Activated CD4-positive, alpha-beta memory T cell treated with anti-CD3 and anti-CD28 coated beads for 36 hours (primary cell): ENCODE results near the gene DNM2. TPM values are rescaled to one million over a fixed set of nuclear protein-coding genes. Genes with fewer than 3 reads are reported as not detected.

Source experiments
- CTCF ChIA-PET: fragments of 350-600 bp; sonication (Branson Sonifier 250); formaldehyde crosslinking; loops from one replicate; lab custom pipeline; 2021; ENCODE audit warnings: antibody characterized with exemption, inconsistent platforms; lab: Charles Lee
- POLR2A ChIA-PET: fragments of 350-600 bp; sonication (Branson Sonifier 250); formaldehyde crosslinking; loops from one replicate; lab custom pipeline; 2021; ENCODE audit warnings: antibody characterized with exemption; lab: Charles Lee
- DNase-seq: peaks from one replicate; pipeline ENCODE4 v3.0.0-alpha.2; 2020
- H3K27ac Mint-ChIP-seq: one replicate; pipeline ENCODE4 v1.8.0; 2021; ENCODE audit warnings: mixed read lengths
- H3K27me3 Mint-ChIP-seq: one replicate; pipeline ENCODE4 v1.8.0; 2021; ENCODE audit warnings: mixed read lengths
- H3K36me3 Mint-ChIP-seq: one replicate; pipeline ENCODE4 v1.8.0; 2021; ENCODE audit warnings: mixed read lengths
- H3K4me1 Mint-ChIP-seq: one replicate; pipeline ENCODE4 v1.8.0; 2021; ENCODE audit warnings: low read depth, mixed read lengths
- H3K4me3 Mint-ChIP-seq: one replicate; pipeline ENCODE4 v1.8.0; 2021; ENCODE audit warnings: mild to moderate bottlenecking, mixed read lengths
- H3K9me3 Mint-ChIP-seq: one replicate; pipeline ENCODE4 v1.8.0; 2021; ENCODE audit warnings: mixed read lengths
- intact Hi-C: fragments of 100-400 bp; cut with micrococcal nuclease; formaldehyde crosslinking; loops from one replicate; pipeline ENCODE4 v1.15.1; 2023
- total RNA-seq, 2 experiments: library from RNA; stranded (reverse); gene quantifications; one replicate each; pipeline ENCODE4 v1.2.3, GENCODE V29; 2021

DNM2 gene
- total RNA-seq, 2 experiments from 2014 or later = 171 to 173 TPM

GRCh38 chr19:10760273-10760944 lies 42.5 kb downstream of the DNM2 start:
- H3K9me3 Mint-ChIP-seq = peaks cover 3% of the 10 kb centered on the region
- CTCF ChIA-PET = interaction anchor here (1.5 to 4.3 kb wide), 3 partner anchors 43 to 112 kb away, joined by 6 to 29 read pairs (median 12); partner anchors contain the start of gene DNM2

GRCh38 chr19:10761443-10762250 lies 43.8 kb downstream of the DNM2 start:
- Mint-ChIP-seq H3K4me3 (no peak overlapping the region), H3K27ac (peak overlapping the region; percentile 86), H3K9me3 (peaks cover 3% of the 10 kb centered on the region), H3K36me3 (peaks cover 22% of the 10 kb centered on the region), H3K4me1 (peaks cover 78% of the 10 kb centered on the region), H3K27me3 (no peaks in the 10 kb centered on the region)
- intact Hi-C loops = no loop called here
- ChIA-PET POLR2A (no interaction called here), CTCF (interaction anchor here (1.0 to 1.2 kb wide), 2 partner anchors 44 to 103 kb away, joined by 3 to 10 read pairs; partner anchors contain the start of gene DNM2)
- no peak for DNase-seq

More at GRCh38 chr19:10760273-10760944, 42.5 kb downstream of the DNM2 start:
- peaks cover 83% of the 10 kb centered on the region for H3K4me1 Mint-ChIP-seq
- POLR2A ChIA-PET = interaction anchor here (0.6 to 0.9 kb wide), 2 partner anchors 9 to 176 kb away, joined by 3 read pairs; no protein-coding TSS in a partner anchor
- intact Hi-C loops = no loop called here
- H3K27ac Mint-ChIP-seq = peak overlapping the region; percentile 86
- no peaks in the 10 kb centered on the region for H3K27me3 Mint-ChIP-seq
- H3K36me3 Mint-ChIP-seq = peaks cover 22% of the 10 kb centered on the region
- peak overlapping the region; percentile 71 for H3K4me3 Mint-ChIP-seq
- peak; percentile 71 for DNase-seq

- peaks cover 22% of the 10 kb centered on the region for H3K36me3 Mint-ChIP-seq
- H3K27ac Mint-ChIP-seq = peak overlapping the region; percentile 86
- intact Hi-C loops = no loop called here
- no peak overlapping the region for H3K4me3 Mint-ChIP-seq
- no peaks in the 10 kb centered on the region for H3K27me3 Mint-ChIP-seq
- peaks cover 68% of the 10 kb centered on the region for H3K4me1 Mint-ChIP-seq
- DNase-seq = peak; percentile 62
- H3K9me3 Mint-ChIP-seq = peaks cover 3% of the 10 kb centered on the region
- ChIA-PET POLR2A (interaction anchor here (1.4 kb wide), 1 partner anchor 44 kb away, joined by 3 read pairs; the partner anchor contains the start of gene DNM2), CTCF (interaction anchor here (0.8 to 1.2 kb wide), 3 partner anchors 45 to 102 kb away, joined by 3 to 10 read pairs (median 3); partner anchors contain the start of gene DNM2)
Observed at GRCh38 chr19:10762656-10763055, 44.8 kb downstream of the DNM2 start.

GRCh38 chr19:10763411-10763810 lies 45.5 kb downstream of the DNM2 start:
- Mint-ChIP-seq H3K4me1 (peaks cover 66% of the 10 kb centered on the region), H3K9me3 (peaks cover 3% of the 10 kb centered on the region), H3K27ac (peak overlapping the region; percentile 86), H3K36me3 (peaks cover 22% of the 10 kb centered on the region), H3K4me3 (no peak overlapping the region), H3K27me3 (no peaks in the 10 kb centered on the region)
- CTCF ChIA-PET = interaction anchor here (0.8 kb wide), 1 partner anchor 64 kb away, joined by 3 read pairs; no protein-coding TSS in a partner anchor
- DNase-seq = no peak
- intact Hi-C loops = no loop called here
- POLR2A ChIA-PET = interaction anchor here (1.4 kb wide), 1 partner anchor 45 kb away, joined by 3 read pairs; the partner anchor contains the start of gene DNM2

- H3K4me1 Mint-ChIP-seq = peaks cover 66% of the 10 kb centered on the region
- CTCF ChIA-PET = no interaction called here
Observed at GRCh38 chr19:10763828-10764339, 46.0 kb downstream of the DNM2 start.

GRCh38 chr19:10764340-10764894 lies 46.5 kb downstream of the DNM2 start:
- H3K9me3 Mint-ChIP-seq = no peaks in the 10 kb centered on the region
- peaks cover 63% of the 10 kb centered on the region for H3K4me1 Mint-ChIP-seq
- no peak for DNase-seq
- H3K4me3 Mint-ChIP-seq = no peak overlapping the region
- intact Hi-C loops = no loop called here
- POLR2A ChIA-PET = interaction anchor here (1.0 kb wide), 1 partner anchor 8 kb away, joined by 3 read pairs; no protein-coding TSS in a partner anchor
- H3K27me3 Mint-ChIP-seq = no peaks in the 10 kb centered on the region
- peak overlapping the region; percentile 54 for H3K27ac Mint-ChIP-seq
- peaks cover 19% of the 10 kb centered on the region for H3K36me3 Mint-ChIP-seq
- CTCF ChIA-PET = interaction anchor here (0.7 kb wide), 1 partner anchor 42 kb away, joined by 3 read pairs; no protein-coding TSS in a partner anchor

More at GRCh38 chr19:10763828-10764339, 46.0 kb downstream of the DNM2 start:
- intact Hi-C loops = no loop called here
- H3K4me3 Mint-ChIP-seq = no peak overlapping the region
- H3K9me3 Mint-ChIP-seq = peaks cover under 1% of the 10 kb centered on the region
- DNase-seq = no peak
- POLR2A ChIA-PET = interaction anchor here (1.0 kb wide), 1 partner anchor 9 kb away, joined by 3 read pairs; no protein-coding TSS in a partner anchor
- peaks cover 20% of the 10 kb centered on the region for H3K36me3 Mint-ChIP-seq
- H3K27me3 Mint-ChIP-seq = no peaks in the 10 kb centered on the region
- peak overlapping the region; percentile 86 for H3K27ac Mint-ChIP-seq

- intact Hi-C loops = no loop called here
- DNase-seq = no peak
- Mint-ChIP-seq H3K4me3 (no peak overlapping the region), H3K36me3 (peaks cover 17% of the 10 kb centered on the region), H3K27ac (no peak overlapping the region), H3K4me1 (peaks cover 54% of the 10 kb centered on the region), H3K9me3 (no peaks in the 10 kb centered on the region), H3K27me3 (no peaks in the 10 kb centered on the region)
- POLR2A ChIA-PET = no interaction called here
- CTCF ChIA-PET = interaction anchor here (1.0 kb wide), 1 partner anchor 49 kb away, joined by 3 read pairs; no protein-coding TSS in a partner anchor
Observed at GRCh38 chr19:10766049-10766623, 48.3 kb downstream of the DNM2 start.

GRCh38 chr19:10766671-10767201 lies 48.9 kb downstream of the DNM2 start:
- peaks cover 11% of the 10 kb centered on the region for H3K36me3 Mint-ChIP-seq
- intact Hi-C loops = no loop called here
- no peak overlapping the region for H3K27ac Mint-ChIP-seq
- no peak for DNase-seq
- no peak overlapping the region for H3K4me3 Mint-ChIP-seq
- ChIA-PET CTCF (no interaction called here), POLR2A (no interaction called here)
- H3K9me3 Mint-ChIP-seq = no peaks in the 10 kb centered on the region
- H3K27me3 Mint-ChIP-seq = no peaks in the 10 kb centered on the region
- peaks cover 48% of the 10 kb centered on the region for H3K4me1 Mint-ChIP-seq

GRCh38 chr19:10767726-10768125 lies 49.8 kb downstream of the DNM2 start:
- H3K4me1 Mint-ChIP-seq = peaks cover 38% of the 10 kb centered on the region

GRCh38 chr19:10768369-10768768 lies 50.5 kb downstream of the DNM2 start:
- H3K4me1 Mint-ChIP-seq = peaks cover 32% of the 10 kb centered on the region
- H3K9me3 Mint-ChIP-seq = no peaks in the 10 kb centered on the region
- H3K27me3 Mint-ChIP-seq = no peaks in the 10 kb centered on the region
- CTCF ChIA-PET = interaction anchor here (0.8 to 3.7 kb wide), 2 partner anchors 51 to 96 kb away, joined by 4 to 23 read pairs; partner anchors contain the start of gene DNM2
- intact Hi-C loops = no loop called here
- peaks cover 11% of the 10 kb centered on the region for H3K36me3 Mint-ChIP-seq
- POLR2A ChIA-PET = no interaction called here
- DNase-seq = no peak
- no peak overlapping the region for H3K27ac Mint-ChIP-seq
- H3K4me3 Mint-ChIP-seq = no peak overlapping the region

More at GRCh38 chr19:10767726-10768125, 49.8 kb downstream of the DNM2 start:
- DNase-seq = no peak
- no peak overlapping the region for H3K27ac Mint-ChIP-seq
- ChIA-PET CTCF (interaction anchor here (0.5 kb wide), 1 partner anchor 47 kb away, joined by 3 read pairs; no protein-coding TSS in a partner anchor), POLR2A (interaction anchor here (0.6 kb wide), 1 partner anchor 9 kb away, joined by 4 read pairs; no protein-coding TSS in a partner anchor)
- no peak overlapping the region for H3K4me3 Mint-ChIP-seq
- H3K9me3 Mint-ChIP-seq = no peaks in the 10 kb centered on the region
- intact Hi-C loops = no loop called here
- H3K36me3 Mint-ChIP-seq = peaks cover 11% of the 10 kb centered on the region
- H3K27me3 Mint-ChIP-seq = no peaks in the 10 kb centered on the region
